Endothelial cell of umbilical vein (primary cell): Measurements from ENCODE around the gene GNPTAB. TPM values are rescaled to one million over a fixed set of nuclear protein-coding genes. Genes with fewer than 3 reads are reported as not detected.
"Not testable (repeated sequence)": the region's sequence is repeated elsewhere in the genome, so short reads cannot be mapped to it uniquely, and the experiment has no call there.

ENCODE experiments used
- BruUV-seq: library from RNA; stranded (reverse); fragments of 400-500 nt; replicated peaks from 2 replicates; lab custom pipeline; 2021; lab: Mats Ljungman, UMichigan
- CTCF ChIA-PET: fragments of 300-600, 350-600 bp; sonication (Branson Sonifier 250); formaldehyde crosslinking; loops from one replicate; lab custom pipeline; 2021; ENCODE audit warnings: antibody characterized with exemption, inconsistent platforms; lab: Charles Lee
- POLR2A ChIA-PET: fragments of 300-600, 350-600 bp; sonication (Branson Sonifier 250); formaldehyde crosslinking; loops from one replicate; lab custom pipeline; 2021; ENCODE audit warnings: antibody characterized with exemption, inconsistent platforms; lab: Charles Lee
- DNase-seq: peaks from one replicate; pipeline ENCODE4 v3.0.0-alpha.2; 2011; ENCODE audit warnings: low read depth, low spot score
- FAIRE-seq: peaks from 2 replicates; lab custom pipeline; 2011; peaks lifted over from hg19 to GRCh38; lab: Jason Lieb, UNC
- H2AFZ ChIP-seq: 2 replicates; pipeline ENCODE4 v1.6.0; 2012; ENCODE audit warnings: low read depth, low read length, control low read depth, inconsistent platforms
- H3K27ac ChIP-seq: 2 replicates; pipeline ENCODE4 v1.5.1; 2011; ENCODE audit warnings: low read depth, mild to moderate bottlenecking, control low read depth, low read length, moderate library complexity; ENCODE audit not compliant: insufficient read depth
- H3K27me3 ChIP-seq, 2 experiments: 2 replicates each; pipeline versions ENCODE4 v1.6.0 to v1.6.1; 2011; ENCODE audit warnings: low read length in 2 of 2, mixed read lengths in 1 of 2; ENCODE audit not compliant: control insufficient read depth in 2 of 2, insufficient read depth in 2 of 2
- H3K36me3 ChIP-seq, 2 experiments: 2 replicates in 1 of 2; 3 replicates in 1 of 2; pipeline ENCODE4 v1.5.1; 2011; ENCODE audit warnings: low read length in 2 of 2, mild to moderate bottlenecking in 1 of 2, moderate library complexity in 1 of 2; ENCODE audit not compliant: control insufficient read depth in 2 of 2, insufficient read depth in 2 of 2; ENCODE audit errors: extremely low read depth in 1 of 2
- H3K4me1 ChIP-seq: 3 replicates; pipeline ENCODE4 v1.5.1; 2011; ENCODE audit warnings: mild to moderate bottlenecking, low read length; ENCODE audit not compliant: control insufficient read depth, insufficient read depth; ENCODE audit errors: extremely low read depth
- H3K4me2 ChIP-seq: 2 replicates; pipeline ENCODE4 v1.6.1; 2011; ENCODE audit warnings: low read length, control low read depth, mixed read lengths; ENCODE audit not compliant: insufficient read depth
- H3K4me3 ChIP-seq, 3 experiments: fragments of 200-600 bp in 1 of 3; sonication (generic), shearing (Covaris generic) in 1 of 3; replicated peaks in 1 of 3; 2 replicates each; pipeline ENCODE4 v1.5.1; 2011 to 2016; ENCODE audit warnings: control low read depth in 3 of 3, low read length in 3 of 3, mild to moderate bottlenecking in 2 of 3, inconsistent platforms in 1 of 3, low read depth in 1 of 3, moderate library complexity in 1 of 3; ENCODE audit not compliant: insufficient read depth in 1 of 3
- H3K79me2 ChIP-seq: 2 replicates; pipeline ENCODE4 v1.6.0; 2012; ENCODE audit warnings: low read length, inconsistent platforms; ENCODE audit not compliant: control insufficient read depth, insufficient read depth
- H3K9ac ChIP-seq: replicated peaks from 2 replicates; pipeline ENCODE3; 2011; ENCODE audit warnings: low read length, control low read depth; ENCODE audit not compliant: insufficient read depth; ENCODE audit errors: extremely low read depth
- H3K9me1 ChIP-seq: replicated peaks from 3 replicates; pipeline ENCODE4 v1.6.0; 2011; ENCODE audit warnings: mild to moderate bottlenecking, low read length; ENCODE audit not compliant: control insufficient read depth, insufficient read depth; ENCODE audit errors: extremely low read depth
- H3K9me3 ChIP-seq: replicated peaks from 2 replicates; pipeline ENCODE4 v1.5.1; 2012; ENCODE audit warnings: low read length, inconsistent platforms; ENCODE audit not compliant: control insufficient read depth, insufficient read depth
- H4K20me1 ChIP-seq: replicated peaks from 2 replicates; pipeline ENCODE3; 2011; ENCODE audit warnings: mild to moderate bottlenecking, low read length; ENCODE audit not compliant: control insufficient read depth, insufficient read depth; ENCODE audit errors: extremely low read depth
- EZH2 ChIP-seq: IDR thresholded peaks from 2 replicates; pipeline ENCODE4 v1.6.1; 2012; ENCODE audit warnings: borderline replicate concordance, low read depth, mild to moderate bottlenecking, moderate library complexity, low read length, inconsistent platforms; ENCODE audit not compliant: severe bottlenecking
- FOS ChIP-seq: IDR thresholded peaks from 2 replicates; pipeline ENCODE4 v1.6.1; 2011; ENCODE audit warnings: mild to moderate bottlenecking, low read length, moderate library complexity, borderline replicate concordance; ENCODE audit not compliant: insufficient read depth
- MYC ChIP-seq: IDR thresholded peaks from one replicate; pipeline ENCODE4 v1.6.1; 2011; ENCODE audit warnings: mild to moderate bottlenecking, low read depth, low read length
- POLR2AphosphoS5 ChIP-seq: IDR thresholded peaks from 2 replicates; pipeline ENCODE4 v1.6.1; 2012; ENCODE audit warnings: low read depth, mild to moderate bottlenecking, control low read depth, low read length, moderate library complexity; ENCODE audit not compliant: insufficient read depth
- dilution Hi-C: fragments of 300-500 bp; cut with MboI; formaldehyde crosslinking; loops from one replicate; pipeline ENCODE4 v1.15.0; 2019; ENCODE audit warnings: low sequenced_read_pairs; ENCODE audit not compliant: extremely low pct_ligation_motif_present
- intact Hi-C: fragments of 100-400 bp; cut with micrococcal nuclease; formaldehyde crosslinking; loops from one replicate; pipeline ENCODE4 v1.10.0; 2022
- polyA plus RNA-seq, 4 experiments: library from polyadenylated mRNA; depleted of rRNA in 3 of 4; stranded (reverse) in 3 of 4; unstranded in 1 of 4; fragments of >200 nt; gene quantifications; 2 replicates each; pipeline versions ENCODE4 v1.2.1 to v1.2.3, GENCODE V29; 2011 to 2012; ENCODE audit warnings: missing spikeins in 1 of 4
- total RNA-seq: library from RNA; stranded (reverse); gene quantifications from 2 replicates; pipeline ENCODE4 v1.2.3, GENCODE V29; 2021
- TF ChIP-seq, protein P1 (sequence below), 2 donors: IDR thresholded peaks; 1 replicate in 1 of 2; 2 replicates in 1 of 2; pipeline ENCODE4 v1.5.1; 2011; ENCODE audit warnings: low read length in 2 of 2, mild to moderate bottlenecking in 2 of 2, moderate library complexity in 2 of 2, control low read depth in 1 of 2, inconsistent platforms in 1 of 2, low read depth in 1 of 2; ENCODE audit not compliant: insufficient read depth in 1 of 2; ENCODE audit errors: extremely low read depth in 1 of 2
- TF ChIP-seq, protein P2 (sequence below): IDR thresholded peaks from 2 replicates; pipeline ENCODE4 v1.6.1; 2011; ENCODE audit not compliant: insufficient read depth, insufficient read length

Gene GNPTAB
- total and polyA plus RNA-seq, 2 donors (not counting 3 experiments of a cell fraction or from before 2014, with no cell fraction given): 15.6 to 39.5 TPM

DNA sequence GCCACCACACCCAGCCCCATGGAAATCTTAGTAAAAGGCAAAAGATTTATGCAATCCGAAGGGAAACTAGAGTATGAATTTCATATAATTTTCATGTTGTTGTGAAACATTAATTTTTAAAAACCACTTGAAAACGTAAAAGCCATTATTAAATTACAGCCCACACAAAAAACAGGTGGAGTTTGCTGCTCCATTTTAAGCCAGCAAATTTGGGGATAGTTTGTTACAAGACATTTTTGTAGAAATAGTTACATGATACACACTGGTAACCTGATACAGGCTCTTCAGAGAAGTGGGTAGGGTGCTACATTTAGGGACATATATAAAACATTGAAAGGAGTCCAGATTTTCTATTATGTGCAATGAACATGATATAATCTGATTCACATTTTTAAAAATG lies 17.6 kb downstream of the GNPTAB start:
- CTCF ChIA-PET: interaction anchor here (1.0 to 1.5 kb wide), 2 partner anchors 13 to 18 kb away, joined by 3 to 4 read pairs; partner anchors contain the start of gene GNPTAB

DNA sequence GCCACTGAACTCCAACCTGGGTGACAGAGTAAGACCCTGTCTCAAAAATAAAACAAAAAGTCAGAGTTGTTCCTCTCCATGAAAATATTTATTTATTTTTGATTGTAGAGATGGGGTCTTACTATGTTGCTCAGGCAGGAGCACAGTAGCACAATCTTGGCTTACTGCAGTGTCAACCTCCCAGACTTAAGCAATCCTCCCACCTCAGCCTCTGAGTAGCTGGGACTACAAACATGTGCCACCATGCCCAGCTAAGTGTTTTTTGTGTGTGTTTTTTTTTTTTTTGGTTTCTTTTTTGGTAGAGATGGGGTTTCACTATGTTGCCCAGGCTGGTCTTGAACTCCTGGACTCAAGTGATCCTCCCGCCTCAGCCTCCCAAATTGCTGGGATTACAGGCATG lies 18.0 kb downstream of the GNPTAB start:
- FAIRE-seq, H2AFZ ChIP-seq, POLR2A ChIA-PET, H3K9ac ChIP-seq, H4K20me1 ChIP-seq, H3K27me3 ChIP-seq, DNase-seq, H3K9me3 ChIP-seq, H3K9me1 ChIP-seq, H3K79me2 ChIP-seq, H3K36me3 ChIP-seq, BruUV-seq, H3K4me3 ChIP-seq, dilution Hi-C loops, H3K4me1 ChIP-seq, intact Hi-C loops, H3K4me2 ChIP-seq, H3K27ac ChIP-seq: not testable (repeated sequence)
- CTCF ChIA-PET: interaction anchor here (0.6 to 1.0 kb wide), 2 partner anchors 12 to 18 kb away, joined by 3 read pairs; partner anchors contain the start of gene GNPTAB

More for the DNA sequence above, 17.6 kb downstream of the GNPTAB start:
- intact Hi-C loops: no loop called here
- DNase-seq (no peak), FAIRE-seq (no peak)
- Histone ChIP-seq H3K79me2 (no peaks in the 10 kb centered on the region), H2AFZ (no peak overlapping the region), H3K9me1 (no peaks in the 10 kb centered on the region), H3K4me1 (no peaks in the 10 kb centered on the region), H3K27me3 (no peaks in the 10 kb centered on the region), H3K9me3 (no peaks in the 10 kb centered on the region), H4K20me1 (no peaks in the 10 kb centered on the region), H3K4me2 (no peak overlapping the region), H3K9ac (no peak overlapping the region), H3K27ac (no peak overlapping the region), H3K36me3 (no peaks in the 10 kb centered on the region), H3K4me3 (no peak overlapping the region)
- POLR2A ChIA-PET: no interaction called here
- BruUV-seq: no TSS peak
- dilution Hi-C loops: no loop called here
- no peak for TF ChIP-seq FOS
- no peak for TF ChIP-seq POLR2AphosphoS5
- TF ChIP-seq EZH2: no peak
- TF ChIP-seq, protein P1, sequence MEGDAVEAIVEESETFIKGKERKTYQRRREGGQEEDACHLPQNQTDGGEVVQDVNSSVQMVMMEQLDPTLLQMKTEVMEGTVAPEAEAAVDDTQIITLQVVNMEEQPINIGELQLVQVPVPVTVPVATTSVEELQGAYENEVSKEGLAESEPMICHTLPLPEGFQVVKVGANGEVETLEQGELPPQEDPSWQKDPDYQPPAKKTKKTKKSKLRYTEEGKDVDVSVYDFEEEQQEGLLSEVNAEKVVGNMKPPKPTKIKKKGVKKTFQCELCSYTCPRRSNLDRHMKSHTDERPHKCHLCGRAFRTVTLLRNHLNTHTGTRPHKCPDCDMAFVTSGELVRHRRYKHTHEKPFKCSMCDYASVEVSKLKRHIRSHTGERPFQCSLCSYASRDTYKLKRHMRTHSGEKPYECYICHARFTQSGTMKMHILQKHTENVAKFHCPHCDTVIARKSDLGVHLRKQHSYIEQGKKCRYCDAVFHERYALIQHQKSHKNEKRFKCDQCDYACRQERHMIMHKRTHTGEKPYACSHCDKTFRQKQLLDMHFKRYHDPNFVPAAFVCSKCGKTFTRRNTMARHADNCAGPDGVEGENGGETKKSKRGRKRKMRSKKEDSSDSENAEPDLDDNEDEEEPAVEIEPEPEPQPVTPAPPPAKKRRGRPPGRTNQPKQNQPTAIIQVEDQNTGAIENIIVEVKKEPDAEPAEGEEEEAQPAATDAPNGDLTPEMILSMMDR (IDR thresholded peaks at IDR 0.05; ENCODE audit: extremely low read depth in 1 of 2, insufficient read depth in 1 of 2, low read depth in 1 of 2, low read length in 2 of 2): no peak
- TF ChIP-seq MYC: no peak
- TF ChIP-seq, protein P2, sequence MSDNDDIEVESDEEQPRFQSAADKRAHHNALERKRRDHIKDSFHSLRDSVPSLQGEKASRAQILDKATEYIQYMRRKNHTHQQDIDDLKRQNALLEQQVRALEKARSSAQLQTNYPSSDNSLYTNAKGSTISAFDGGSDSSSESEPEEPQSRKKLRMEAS: no peak

DNA sequence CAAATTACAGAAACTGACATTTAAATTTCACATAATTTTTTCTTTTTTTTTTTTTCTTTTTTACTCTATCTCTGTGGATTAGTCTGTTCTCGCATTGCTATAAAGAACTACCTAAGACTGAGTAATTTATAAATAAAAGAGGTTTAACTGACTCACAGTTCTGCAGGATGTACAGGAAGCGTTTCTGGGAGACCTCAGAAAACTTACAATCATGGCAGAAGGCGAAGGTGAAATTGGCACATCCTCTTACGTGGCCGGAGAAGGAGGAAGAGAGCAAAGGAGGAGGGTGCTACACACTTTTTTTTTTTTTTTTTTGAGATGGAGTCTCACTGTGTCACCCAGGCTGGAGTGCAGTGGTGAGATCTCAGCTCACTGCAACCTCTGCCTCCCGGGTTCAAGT lies 19.4 kb downstream of the GNPTAB start:
- DNase-seq, BruUV-seq, H3K4me1 ChIP-seq, H3K9me1 ChIP-seq, H3K4me2 ChIP-seq, FAIRE-seq, H3K9me3 ChIP-seq, H4K20me1 ChIP-seq, CTCF ChIA-PET, H3K9ac ChIP-seq, dilution Hi-C loops, intact Hi-C loops, POLR2A ChIA-PET, H3K27me3 ChIP-seq, H3K27ac ChIP-seq, H3K79me2 ChIP-seq, H2AFZ ChIP-seq, H3K4me3 ChIP-seq, H3K36me3 ChIP-seq: not testable (repeated sequence)
